ENCODE results near the gene PLCL1.
A peak's percentile ranks its signal among the peaks of the same experiment; 100 is the strongest.

The PLCL1 gene

GRCh38 chr2:197929886-197930227, 125.5 kb downstream of the PLCL1 start:
- ATAC-seq: no peak

- ATAC-seq: no peak
These were observed 126.3 kb downstream of the PLCL1 start for GRCh38 chr2:197930570-197931278.

DNA sequence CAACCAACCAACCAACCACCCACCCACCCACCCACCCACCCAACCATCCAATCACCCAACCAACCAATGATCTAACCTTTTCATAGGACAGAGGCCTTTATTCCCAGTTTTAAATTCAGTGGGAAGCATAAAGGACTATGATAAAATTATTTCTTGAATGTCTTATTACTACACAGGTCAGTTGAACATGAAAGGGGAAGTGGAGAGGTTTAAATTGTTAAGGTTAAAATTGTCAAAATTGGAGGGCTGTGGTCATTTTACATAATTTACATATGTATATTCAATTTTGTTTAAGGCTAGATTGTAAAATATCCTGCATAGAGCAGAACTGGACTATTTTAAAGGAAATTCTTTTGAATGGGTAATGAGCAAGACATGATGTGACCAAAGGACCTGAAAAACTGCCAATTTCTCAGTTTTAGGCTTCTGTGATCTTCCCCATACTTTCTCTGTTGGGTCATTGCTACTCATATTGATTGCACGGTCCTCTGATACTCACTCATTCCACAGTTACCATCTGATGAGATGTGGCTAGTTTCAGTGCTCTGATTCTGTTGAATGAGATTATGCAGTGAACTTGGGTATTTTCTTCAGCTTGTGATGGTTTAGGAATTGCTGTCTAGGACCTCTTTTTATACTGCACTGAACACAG, 127.4 kb downstream of the PLCL1 start:
- peak; percentile 49 to 68 for ATAC-seq

- no peak for ATAC-seq
These were observed 128.0 kb downstream of the PLCL1 start for GRCh38 chr2:197932374-197932773.

DNA sequence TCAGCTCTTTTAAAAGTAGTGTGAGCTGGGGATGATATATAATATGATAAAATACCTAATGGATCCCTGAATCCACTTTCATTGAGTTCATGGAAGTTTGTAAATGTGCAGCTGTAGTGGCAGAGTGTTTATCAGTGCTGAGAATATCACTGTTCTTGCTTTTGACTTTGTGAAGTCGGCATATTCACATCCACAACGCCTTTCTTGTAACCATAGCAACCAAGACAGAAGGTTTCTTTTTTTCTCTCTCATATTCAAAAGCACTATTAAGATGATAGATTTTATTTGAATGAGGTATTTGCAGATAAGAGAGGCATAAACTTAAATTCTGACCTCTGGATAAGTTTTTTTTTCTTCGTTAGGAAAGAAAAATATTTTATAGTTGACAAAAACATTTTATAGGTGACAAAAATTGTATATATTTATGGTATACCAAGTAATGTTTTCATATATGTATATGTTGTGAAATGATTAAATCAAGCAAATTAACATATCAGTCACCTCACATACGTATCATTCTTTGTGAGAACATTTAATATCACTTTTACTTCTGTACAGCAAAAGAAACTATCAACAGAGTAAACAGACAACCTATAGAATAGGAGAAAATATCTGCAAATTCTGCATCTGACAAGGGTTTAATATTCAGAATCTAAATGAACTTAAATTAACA, 130.0 kb downstream of the PLCL1 start:
- peak; percentile 60 to 73 for ATAC-seq

DNA sequence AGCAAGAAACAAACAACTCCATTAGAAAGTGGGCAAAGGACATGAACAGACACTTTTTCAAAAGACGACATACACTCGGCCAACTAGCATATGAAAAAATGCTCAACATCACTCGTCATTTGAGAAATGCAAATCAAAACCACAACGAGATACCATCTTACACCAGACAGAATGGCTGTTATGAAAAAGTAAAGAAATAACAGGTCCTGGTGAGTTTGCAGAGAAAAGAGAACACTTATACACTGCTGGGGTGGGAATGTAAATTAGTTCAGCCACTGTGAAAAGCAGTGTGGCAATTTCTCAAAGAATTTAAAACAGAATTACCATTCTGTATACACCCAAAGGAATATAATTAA, 130.5 kb downstream of the PLCL1 start:
- peak; percentile 79 to 83 for ATAC-seq

DNA sequence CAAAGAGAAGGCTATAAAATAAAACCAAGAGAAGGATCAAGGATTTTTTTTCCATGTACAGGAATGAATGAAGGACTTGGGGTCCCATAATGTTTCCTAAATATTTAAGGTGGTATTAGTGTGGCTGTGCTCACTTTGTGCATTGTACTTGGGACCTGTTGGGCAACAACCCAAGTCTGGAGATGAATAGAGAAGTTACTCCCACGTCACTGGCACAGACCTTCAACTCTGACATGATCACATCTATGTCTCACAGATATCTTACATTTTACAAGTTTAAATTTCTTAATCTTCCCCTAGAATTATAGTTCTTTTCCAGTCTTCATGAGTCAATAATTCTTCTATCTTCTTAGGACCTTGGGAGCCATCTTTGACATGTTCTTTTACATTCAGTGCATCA, 133.4 kb downstream of the PLCL1 start:
- no peak for ATAC-seq

GRCh38 chr2:197938555-197938954, 134.2 kb downstream of the PLCL1 start:
- no peak for ATAC-seq

GRCh38 chr2:197939787-197940186, 135.4 kb downstream of the PLCL1 start:
- ATAC-seq: no peak

DNA sequence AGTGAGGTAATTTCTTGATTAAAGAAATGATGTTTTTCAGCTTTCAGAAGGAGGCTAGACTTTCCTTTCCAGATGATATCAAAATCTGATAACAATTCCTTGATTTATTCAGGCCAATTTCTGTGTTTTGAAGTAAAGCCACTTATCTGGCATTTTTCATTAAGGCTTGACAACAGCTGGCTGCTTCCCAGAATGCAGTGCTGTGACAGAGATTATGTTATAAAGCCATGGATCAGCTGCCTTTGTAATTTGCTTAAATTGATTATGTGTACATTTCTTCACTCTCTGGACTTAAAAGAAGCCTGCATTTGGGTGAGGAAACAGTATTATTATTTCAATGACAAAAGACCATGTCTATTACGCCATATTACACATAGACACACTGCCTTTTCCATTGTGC, 136.0 kb downstream of the PLCL1 start:
- ATAC-seq: no peak

GRCh38 chr2:197941715-197942114, 137.3 kb downstream of the PLCL1 start:
- peak in 1 of 2 donors; percentile 49 for ATAC-seq

- no peak for ATAC-seq
These were observed 139.3 kb downstream of the PLCL1 start for GRCh38 chr2:197943731-197944130.

- no peak for ATAC-seq
These were observed 140.2 kb downstream of the PLCL1 start for GRCh38 chr2:197944416-197945096.

DNA sequence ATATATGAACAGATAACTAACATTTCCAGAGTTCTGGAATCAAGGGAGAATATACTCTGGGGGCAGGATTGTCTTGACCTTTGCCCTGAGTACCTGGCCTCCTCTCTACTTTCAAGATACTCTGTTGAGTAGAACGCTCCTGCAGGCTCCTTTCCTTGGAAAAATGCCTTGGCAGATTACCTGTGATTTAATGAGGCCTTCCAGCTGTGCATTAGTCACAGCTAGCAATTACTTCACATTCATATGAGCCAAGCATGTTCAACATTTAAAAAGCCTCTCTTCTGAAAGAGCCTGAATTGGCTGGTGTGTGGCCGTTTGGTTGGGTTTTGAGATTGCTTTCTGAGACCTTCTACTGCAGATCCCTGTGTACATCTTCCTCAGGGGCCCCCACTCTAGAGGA, 142.2 kb downstream of the PLCL1 start:
- ATAC-seq: no peak

GRCh38 chr2:197947219-197947757, 142.9 kb downstream of the PLCL1 start:
- no peak for ATAC-seq

GRCh38 chr2:197949224-197949623, 144.8 kb downstream of the PLCL1 start:
- no peak for ATAC-seq

DNA sequence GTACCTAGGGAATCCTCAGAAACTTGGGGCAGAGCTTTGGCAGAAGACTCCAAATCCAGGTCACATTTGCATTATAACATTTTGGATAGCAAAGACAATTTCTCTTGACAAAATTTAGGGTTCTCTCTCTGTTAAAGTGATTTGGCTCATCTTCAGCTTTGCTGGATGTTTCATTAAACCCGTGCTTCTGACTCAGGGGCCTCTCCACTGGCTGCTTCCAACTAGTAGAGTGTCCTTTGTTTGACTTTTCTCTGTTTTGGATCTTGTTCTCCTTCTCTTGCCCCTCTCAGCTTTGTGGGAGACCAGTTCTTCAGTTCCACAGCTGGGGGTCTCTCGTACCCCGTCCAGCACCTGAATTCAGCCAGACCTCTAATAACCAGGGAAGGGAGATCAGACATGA, 145.6 kb downstream of the PLCL1 start:
- no peak for ATAC-seq

DNA sequence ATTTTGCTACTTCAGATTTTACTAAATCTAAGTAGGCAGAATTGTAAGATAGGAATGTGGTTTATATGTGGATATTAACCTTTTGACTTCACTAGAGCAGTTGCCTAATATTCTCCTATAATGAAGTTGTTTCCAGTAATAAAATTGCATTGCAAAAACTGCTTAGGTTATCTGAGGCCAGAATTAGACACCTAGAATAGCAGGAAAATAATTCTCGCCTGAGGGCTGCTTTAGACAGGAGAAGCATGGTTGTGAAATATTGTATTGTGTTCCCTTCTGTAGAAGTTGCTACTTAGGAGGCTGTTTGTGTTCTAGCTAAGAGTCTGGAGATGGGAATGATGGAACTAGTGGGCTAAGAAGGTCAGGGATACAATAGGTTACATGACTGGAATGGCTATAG, 146.3 kb downstream of the PLCL1 start:
- ATAC-seq: no peak

GRCh38 chr2:197952540-197953202, 148.3 kb downstream of the PLCL1 start:
- peak; percentile 85 to 89 for ATAC-seq

DNA sequence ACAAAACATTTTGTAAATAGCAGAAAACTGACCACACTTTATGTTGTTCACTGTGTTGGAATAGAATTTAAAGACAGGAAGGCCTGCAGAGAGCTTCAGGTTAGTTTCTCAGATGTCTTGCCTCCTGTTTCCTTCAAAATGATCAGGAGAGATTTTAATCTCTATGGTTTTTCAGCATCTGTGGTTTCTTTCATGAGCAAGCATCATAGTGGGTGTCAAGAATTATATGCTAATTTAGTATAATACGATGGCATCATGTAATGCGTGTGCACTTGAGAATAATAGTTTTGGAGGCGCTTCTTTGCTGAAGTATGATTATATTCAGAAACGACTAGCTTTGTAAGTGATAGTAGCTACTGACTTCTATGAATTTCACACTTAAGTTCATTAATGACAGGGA, 149.9 kb downstream of the PLCL1 start:
- ATAC-seq: peak; percentile 47 to 63

DNA sequence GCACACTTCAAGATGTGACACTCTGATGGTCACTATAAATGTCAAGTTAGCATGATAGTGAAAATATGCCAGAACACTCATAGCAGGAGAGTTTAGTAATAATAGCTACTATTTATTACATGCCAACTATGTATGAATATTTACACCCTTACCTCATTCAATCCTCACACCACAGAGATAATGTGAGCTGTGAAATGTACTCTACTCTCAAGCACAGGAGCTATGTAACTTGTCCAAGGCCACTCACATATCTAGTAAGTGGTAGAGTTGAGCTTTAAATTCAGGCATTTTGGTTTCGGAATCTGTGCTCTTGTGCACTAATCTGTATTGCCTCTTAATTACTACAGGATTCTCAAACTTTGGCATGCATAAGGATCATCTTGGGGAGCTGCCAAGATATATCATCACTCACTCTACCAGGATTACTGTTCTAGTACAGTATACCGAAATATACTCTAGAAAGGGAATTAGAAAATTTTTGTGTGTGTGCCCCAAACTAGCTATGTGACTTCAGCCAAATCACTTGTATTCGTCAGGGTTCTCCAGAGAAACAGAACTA, 154.3 kb downstream of the PLCL1 start:
- peak; percentile 21 to 65 for ATAC-seq

DNA sequence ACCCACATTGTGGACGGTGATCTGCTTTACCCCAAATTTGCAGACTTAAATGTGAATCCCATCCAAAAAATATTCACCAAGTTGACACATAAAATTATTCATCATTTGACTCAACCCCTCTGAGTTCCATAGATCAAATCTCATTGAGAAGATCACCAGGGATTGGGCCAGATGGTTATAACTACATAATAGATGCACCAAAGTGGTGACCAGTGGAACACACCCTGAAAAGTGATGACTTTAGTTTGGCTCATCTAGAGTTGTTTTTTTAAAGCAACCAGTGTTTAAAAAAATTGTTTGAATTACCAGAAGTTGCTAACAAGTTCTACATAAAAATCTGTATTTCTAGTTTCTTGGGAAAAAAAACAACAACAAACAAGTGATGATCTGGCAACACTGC, 155.0 kb downstream of the PLCL1 start:
- no peak for ATAC-seq
